ENCODE data around the gene TSHB. TPM values are rescaled to one million over a fixed set of nuclear protein-coding genes. Genes with fewer than 3 reads are reported as not detected.

The TSHB gene
- total RNA-seq, 1 donor: not detected

- Histone ChIP-seq H3K79me2 (ENCODE audit: insufficient read depth, low read length) (no peaks in the 10 kb centered on the region), H2AFZ (ENCODE audit: low read length) (no peak overlapping the region), H3K4me1 (ENCODE audit: insufficient read depth, low read length) (peaks cover 43% of the 10 kb centered on the region), H3K4me3 (ENCODE audit: insufficient read depth, low read length) (no peak overlapping the region), H3K4me2 (ENCODE audit: insufficient read depth, low read length) (peak overlapping the region; percentile 17), H3K27ac (ENCODE audit: low read depth, low read length) (no peak overlapping the region), H3K36me3 (ENCODE audit: insufficient read depth, low read length) (no peaks in the 10 kb centered on the region), H4K20me1 (ENCODE audit: insufficient read depth, low read length) (no peaks in the 10 kb centered on the region), H3K9me3 (ENCODE audit: low read depth, low read length) (no peaks in the 10 kb centered on the region), H3K27me3 (ENCODE audit: insufficient read depth, low read length) (no peaks in the 10 kb centered on the region)
- no peak for DNase-seq (ENCODE audit: insufficient read length, low spot score, missing footprints)
- TF ChIP-seq, protein P1, sequence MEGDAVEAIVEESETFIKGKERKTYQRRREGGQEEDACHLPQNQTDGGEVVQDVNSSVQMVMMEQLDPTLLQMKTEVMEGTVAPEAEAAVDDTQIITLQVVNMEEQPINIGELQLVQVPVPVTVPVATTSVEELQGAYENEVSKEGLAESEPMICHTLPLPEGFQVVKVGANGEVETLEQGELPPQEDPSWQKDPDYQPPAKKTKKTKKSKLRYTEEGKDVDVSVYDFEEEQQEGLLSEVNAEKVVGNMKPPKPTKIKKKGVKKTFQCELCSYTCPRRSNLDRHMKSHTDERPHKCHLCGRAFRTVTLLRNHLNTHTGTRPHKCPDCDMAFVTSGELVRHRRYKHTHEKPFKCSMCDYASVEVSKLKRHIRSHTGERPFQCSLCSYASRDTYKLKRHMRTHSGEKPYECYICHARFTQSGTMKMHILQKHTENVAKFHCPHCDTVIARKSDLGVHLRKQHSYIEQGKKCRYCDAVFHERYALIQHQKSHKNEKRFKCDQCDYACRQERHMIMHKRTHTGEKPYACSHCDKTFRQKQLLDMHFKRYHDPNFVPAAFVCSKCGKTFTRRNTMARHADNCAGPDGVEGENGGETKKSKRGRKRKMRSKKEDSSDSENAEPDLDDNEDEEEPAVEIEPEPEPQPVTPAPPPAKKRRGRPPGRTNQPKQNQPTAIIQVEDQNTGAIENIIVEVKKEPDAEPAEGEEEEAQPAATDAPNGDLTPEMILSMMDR (IDR thresholded peaks at IDR 0.05; ENCODE audit: extremely low read depth, low read depth, low read length): no peak
Measured at GRCh38 chr1:115076384-115076915, 46.8 kb downstream of the TSHB start.

DNA sequence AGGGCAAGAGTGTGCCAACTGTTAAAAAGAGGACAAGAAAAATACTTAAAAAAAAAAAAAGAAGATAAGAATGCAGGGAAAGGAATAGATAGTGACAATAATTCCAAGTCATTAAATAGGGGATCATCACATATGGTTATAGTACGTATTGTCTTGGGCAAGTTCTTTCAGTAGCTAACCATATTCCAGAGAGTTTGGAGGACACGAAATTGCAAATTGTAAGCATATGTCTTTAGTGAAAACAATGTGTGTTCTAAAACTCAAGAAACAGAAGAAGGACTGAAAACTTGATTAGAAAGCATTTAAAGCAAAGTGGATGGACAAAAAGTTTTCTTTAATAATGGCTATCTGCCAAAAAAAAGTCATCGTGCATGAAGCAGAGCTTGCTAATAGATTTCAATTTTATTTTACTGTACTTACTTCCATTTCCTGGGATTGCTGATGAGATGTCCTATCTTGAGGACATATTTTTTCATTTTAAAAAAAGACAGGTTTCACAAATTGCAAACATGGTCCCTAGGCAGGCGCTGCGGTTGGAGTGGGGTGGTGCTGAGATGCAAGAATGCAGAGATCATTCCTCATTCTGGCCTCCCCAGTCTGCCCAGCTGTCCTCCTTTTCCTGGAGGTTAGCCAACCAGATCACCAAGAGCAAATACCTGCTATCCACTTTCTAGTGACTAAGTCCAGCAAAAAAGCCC lies 47.8 kb downstream of the TSHB start:
- TF ChIP-seq, protein P1 (IDR thresholded peaks at IDR 0.05; ENCODE audit: extremely low read depth, low read depth, low read length): no peak
- no peak overlapping the region for H3K4me2 ChIP-seq (ENCODE audit: insufficient read depth, low read length)

GRCh38 chr1:115077984-115078330 lies 48.3 kb downstream of the TSHB start:
- no peaks in the 10 kb centered on the region for H3K36me3 ChIP-seq (ENCODE audit: insufficient read depth, low read length)
- H3K9me3 ChIP-seq (ENCODE audit: low read depth, low read length): no peaks in the 10 kb centered on the region
- no peaks in the 10 kb centered on the region for H3K27me3 ChIP-seq (ENCODE audit: insufficient read depth, low read length)
- H3K4me3 ChIP-seq (ENCODE audit: insufficient read depth, low read length): no peak overlapping the region
- no peak overlapping the region for H2AFZ ChIP-seq (ENCODE audit: low read length)
- H4K20me1 ChIP-seq (ENCODE audit: insufficient read depth, low read length): no peaks in the 10 kb centered on the region
- DNase-seq (ENCODE audit: insufficient read length, low spot score, missing footprints): no peak
- H3K27ac ChIP-seq (ENCODE audit: low read depth, low read length): no peak overlapping the region
- H3K4me1 ChIP-seq (ENCODE audit: insufficient read depth, low read length): peaks cover 36% of the 10 kb centered on the region
- H3K4me2 ChIP-seq (ENCODE audit: insufficient read depth, low read length): no peak overlapping the region
- no peaks in the 10 kb centered on the region for H3K79me2 ChIP-seq (ENCODE audit: insufficient read depth, low read length)
- TF ChIP-seq, protein P1 (IDR thresholded peaks at IDR 0.05; ENCODE audit: extremely low read depth, low read depth, low read length): no peak

More for the DNA sequence above, 47.8 kb downstream of the TSHB start:
- H3K79me2 ChIP-seq (ENCODE audit: insufficient read depth, low read length): no peaks in the 10 kb centered on the region
- no peak overlapping the region for H3K27ac ChIP-seq (ENCODE audit: low read depth, low read length)
- H3K36me3 ChIP-seq (ENCODE audit: insufficient read depth, low read length): no peaks in the 10 kb centered on the region
- H3K4me3 ChIP-seq (ENCODE audit: insufficient read depth, low read length): no peak overlapping the region
- no peaks in the 10 kb centered on the region for H3K27me3 ChIP-seq (ENCODE audit: insufficient read depth, low read length)
- H4K20me1 ChIP-seq (ENCODE audit: insufficient read depth, low read length): no peaks in the 10 kb centered on the region
- peaks cover 41% of the 10 kb centered on the region for H3K4me1 ChIP-seq (ENCODE audit: insufficient read depth, low read length)
- H2AFZ ChIP-seq (ENCODE audit: low read length): no peak overlapping the region
- no peaks in the 10 kb centered on the region for H3K9me3 ChIP-seq (ENCODE audit: low read depth, low read length)
- no peak for DNase-seq (ENCODE audit: insufficient read length, low spot score, missing footprints)

GRCh38 chr1:115078708-115079107 lies 49.1 kb downstream of the TSHB start:
- Histone ChIP-seq H3K4me2 (ENCODE audit: insufficient read depth, low read length) (no peak overlapping the region), H3K9me3 (ENCODE audit: low read depth, low read length) (no peaks in the 10 kb centered on the region), H3K4me1 (ENCODE audit: insufficient read depth, low read length) (peaks cover 28% of the 10 kb centered on the region), H3K27ac (ENCODE audit: low read depth, low read length) (no peak overlapping the region), H4K20me1 (ENCODE audit: insufficient read depth, low read length) (no peaks in the 10 kb centered on the region), H2AFZ (ENCODE audit: low read length) (no peak overlapping the region), H3K4me3 (ENCODE audit: insufficient read depth, low read length) (no peak overlapping the region), H3K36me3 (ENCODE audit: insufficient read depth, low read length) (no peaks in the 10 kb centered on the region), H3K27me3 (ENCODE audit: insufficient read depth, low read length) (no peaks in the 10 kb centered on the region), H3K79me2 (ENCODE audit: insufficient read depth, low read length) (no peaks in the 10 kb centered on the region)
- TF ChIP-seq, protein P1 (IDR thresholded peaks at IDR 0.05; ENCODE audit: extremely low read depth, low read depth, low read length): no peak
- no peak for DNase-seq (ENCODE audit: insufficient read length, low spot score, missing footprints)
